Measurements from ENCODE around the gene KIF16B. TPM values are rescaled to one million over a fixed set of nuclear protein-coding genes. Genes with fewer than 3 reads are reported as not detected.

Gene KIF16B
- total RNA-seq, 4 donors from 2014 or later, result 70.5 to 169 (median 80.2) TPM

DNA sequence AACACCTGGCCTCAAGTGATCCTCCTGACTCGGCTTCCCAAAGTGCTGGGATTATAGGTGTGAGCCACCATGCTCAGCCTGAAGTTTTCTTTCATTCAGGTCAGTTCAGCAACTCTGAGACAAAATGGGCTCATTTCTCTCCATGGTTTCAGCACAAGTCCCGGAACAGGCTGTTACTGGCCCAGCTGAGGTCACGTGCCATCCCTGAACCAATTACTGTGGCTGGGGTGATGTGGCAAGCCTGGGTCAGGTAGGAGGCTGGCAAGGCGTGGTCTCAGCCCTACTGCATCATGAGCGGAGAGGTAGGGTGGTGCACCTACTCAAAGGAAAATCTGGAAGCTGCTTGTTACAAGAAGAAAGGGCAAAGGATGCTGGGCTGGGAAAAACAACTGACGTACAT lies 326.4 kb downstream of the KIF16B start:
- Histone ChIP-seq H3K27me3 (no peaks in the 10 kb centered on the region), H3K9me3 (no peaks in the 10 kb centered on the region), H3K4me1 (no peaks in the 10 kb centered on the region), H3K4me3 (no peak overlapping the region), H3K27ac (no peak overlapping the region), H3K36me3 (no peaks in the 10 kb centered on the region)
- DNase-seq, result no peak
- no peak for TF ChIP-seq POLR2A (IDR thresholded peaks at IDR 0.05)
- TF ChIP-seq, protein P1, sequence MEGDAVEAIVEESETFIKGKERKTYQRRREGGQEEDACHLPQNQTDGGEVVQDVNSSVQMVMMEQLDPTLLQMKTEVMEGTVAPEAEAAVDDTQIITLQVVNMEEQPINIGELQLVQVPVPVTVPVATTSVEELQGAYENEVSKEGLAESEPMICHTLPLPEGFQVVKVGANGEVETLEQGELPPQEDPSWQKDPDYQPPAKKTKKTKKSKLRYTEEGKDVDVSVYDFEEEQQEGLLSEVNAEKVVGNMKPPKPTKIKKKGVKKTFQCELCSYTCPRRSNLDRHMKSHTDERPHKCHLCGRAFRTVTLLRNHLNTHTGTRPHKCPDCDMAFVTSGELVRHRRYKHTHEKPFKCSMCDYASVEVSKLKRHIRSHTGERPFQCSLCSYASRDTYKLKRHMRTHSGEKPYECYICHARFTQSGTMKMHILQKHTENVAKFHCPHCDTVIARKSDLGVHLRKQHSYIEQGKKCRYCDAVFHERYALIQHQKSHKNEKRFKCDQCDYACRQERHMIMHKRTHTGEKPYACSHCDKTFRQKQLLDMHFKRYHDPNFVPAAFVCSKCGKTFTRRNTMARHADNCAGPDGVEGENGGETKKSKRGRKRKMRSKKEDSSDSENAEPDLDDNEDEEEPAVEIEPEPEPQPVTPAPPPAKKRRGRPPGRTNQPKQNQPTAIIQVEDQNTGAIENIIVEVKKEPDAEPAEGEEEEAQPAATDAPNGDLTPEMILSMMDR (IDR thresholded peaks at IDR 0.05), result no peak

DNA sequence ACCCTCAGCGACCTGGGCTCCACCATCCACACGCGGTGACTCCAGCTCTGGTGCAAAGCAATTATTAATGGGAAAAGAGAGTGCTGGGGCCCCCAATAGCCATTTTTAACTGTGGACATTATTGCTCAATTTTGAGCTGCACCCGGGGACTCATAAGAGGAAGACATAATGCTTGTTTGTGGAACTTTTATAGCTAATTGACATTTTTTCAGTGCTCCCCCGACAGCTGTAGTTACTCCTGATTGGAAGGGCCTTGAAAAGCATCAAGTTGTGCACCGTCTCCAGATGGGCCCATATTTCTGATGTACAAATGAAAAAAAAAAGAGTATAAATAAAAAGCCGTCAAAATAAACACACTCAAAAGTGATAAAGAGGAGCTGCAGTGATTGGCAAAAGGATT lies 327.0 kb downstream of the KIF16B start:
- H3K4me1 ChIP-seq, result no peaks in the 10 kb centered on the region
- no peak for DNase-seq
- H3K27me3 ChIP-seq, result no peaks in the 10 kb centered on the region
- TF ChIP-seq, protein P1 (IDR thresholded peaks at IDR 0.05), result no peak
- no peak for TF ChIP-seq POLR2A (IDR thresholded peaks at IDR 0.05)
- H3K36me3 ChIP-seq, result no peaks in the 10 kb centered on the region
- no peaks in the 10 kb centered on the region for H3K9me3 ChIP-seq
- H3K27ac ChIP-seq, result no peak overlapping the region
- H3K4me3 ChIP-seq, result no peak overlapping the region

DNA sequence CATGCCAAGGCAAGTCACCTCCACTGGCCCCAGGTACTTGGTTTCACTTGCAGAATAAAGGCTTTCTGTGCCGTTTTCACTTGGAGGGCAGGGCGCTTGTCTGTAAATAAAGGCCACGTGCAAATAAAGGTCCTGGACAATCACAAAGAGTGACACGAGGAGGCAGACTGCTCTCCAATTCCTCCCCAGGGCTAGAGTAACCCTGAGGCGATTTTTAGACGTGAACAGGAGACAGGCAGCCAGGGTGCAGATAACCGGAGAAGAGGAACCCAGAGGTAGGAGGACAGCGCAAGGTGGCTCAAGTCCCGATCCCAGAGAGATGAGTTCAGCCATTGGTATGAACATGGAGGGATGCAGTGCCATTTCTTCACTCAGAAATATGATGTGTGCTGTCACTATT lies 327.4 kb downstream of the KIF16B start:
- Histone ChIP-seq H3K4me3 (no peak overlapping the region), H3K36me3 (no peaks in the 10 kb centered on the region), H3K4me1 (no peaks in the 10 kb centered on the region), H3K9me3 (no peaks in the 10 kb centered on the region), H3K27ac (no peak overlapping the region), H3K27me3 (no peaks in the 10 kb centered on the region)
- TF ChIP-seq POLR2A (IDR thresholded peaks at IDR 0.05), result no peak
- TF ChIP-seq, protein P1 (IDR thresholded peaks at IDR 0.05), result no peak
- no peak for DNase-seq

DNA sequence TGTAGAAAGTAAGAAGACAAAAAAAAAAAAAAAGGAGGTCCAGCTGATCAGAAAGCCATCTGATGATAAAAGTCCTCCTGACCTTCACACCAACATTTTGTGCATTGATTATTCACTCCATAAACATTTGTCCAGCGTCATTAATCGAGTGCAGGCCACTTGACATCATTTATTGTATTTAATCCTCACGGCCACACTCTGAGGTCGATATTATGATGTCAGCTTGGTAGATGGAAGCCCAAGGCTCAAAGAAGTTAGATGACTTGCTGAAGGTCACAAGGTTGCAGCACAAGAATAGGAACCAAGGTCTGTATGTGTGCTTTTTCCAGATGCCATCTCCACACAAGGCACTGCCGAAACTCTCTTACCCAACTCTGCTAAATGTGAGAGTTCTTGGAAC lies 328.4 kb downstream of the KIF16B start:
- Histone ChIP-seq H3K9me3 (peaks cover 0 to 4% (median 0%) of the 10 kb centered on the region in 4 donors), H3K36me3 (no peaks in the 10 kb centered on the region), H3K27me3 (no peaks in the 10 kb centered on the region), H3K27ac (no peak overlapping the region), H3K4me3 (no peak overlapping the region), H3K4me1 (no peaks in the 10 kb centered on the region)
- no peak for TF ChIP-seq POLR2A (IDR thresholded peaks at IDR 0.05)
- TF ChIP-seq, protein P1 (IDR thresholded peaks at IDR 0.05), result no peak
- DNase-seq, result no peak

DNA sequence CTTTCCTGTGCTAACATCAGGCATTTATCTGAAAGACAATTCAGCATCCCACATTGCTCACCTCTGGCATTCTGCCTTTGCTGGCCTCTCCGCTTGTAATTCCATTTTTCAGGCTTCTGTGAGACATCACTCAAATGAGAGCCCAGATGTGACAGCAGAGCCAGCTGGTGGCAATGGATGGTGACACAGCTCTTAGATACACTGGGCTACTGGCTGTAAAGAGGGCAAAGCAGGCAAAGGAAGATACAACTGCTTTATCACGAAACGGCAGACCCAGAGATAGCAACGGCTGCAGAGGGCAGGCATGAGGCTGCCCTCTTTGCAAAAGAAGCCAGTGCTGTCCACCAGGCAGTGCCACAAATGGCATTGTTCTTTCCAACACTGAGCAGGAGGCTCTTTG lies 329.8 kb downstream of the KIF16B start:
- no peak overlapping the region for H3K4me3 ChIP-seq
- no peak overlapping the region for H3K27ac ChIP-seq
- TF ChIP-seq POLR2A (IDR thresholded peaks at IDR 0.05), result no peak
- TF ChIP-seq, protein P1 (IDR thresholded peaks at IDR 0.05), result no peak
- no peak for DNase-seq
- H3K9me3 ChIP-seq, result peaks cover 0 to 5% (median 0%) of the 10 kb centered on the region in 4 donors
- no peaks in the 10 kb centered on the region for H3K4me1 ChIP-seq
- no peaks in the 10 kb centered on the region for H3K27me3 ChIP-seq
- no peaks in the 10 kb centered on the region for H3K36me3 ChIP-seq

DNA sequence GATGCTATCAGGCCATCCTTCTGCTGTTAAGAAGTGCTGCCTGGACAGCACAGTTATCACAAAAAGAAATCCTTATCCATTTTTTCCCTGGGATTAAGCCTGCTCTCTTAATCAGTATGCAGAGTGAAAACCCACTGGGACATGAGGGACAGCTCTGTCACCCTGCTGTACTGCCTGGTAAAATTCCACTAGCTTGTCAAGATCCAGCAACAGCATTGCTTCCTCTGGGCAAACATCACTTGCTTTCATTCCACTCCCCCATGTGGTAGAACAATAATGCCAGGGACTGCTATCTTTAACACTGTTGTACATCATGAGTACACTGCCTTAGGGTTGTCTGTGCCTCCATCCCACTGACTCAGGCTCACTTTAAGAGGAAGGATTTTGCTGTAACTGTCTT lies 331.3 kb downstream of the KIF16B start:
- peaks cover 0 to 5% (median 0%) of the 10 kb centered on the region in 4 donors for H3K9me3 ChIP-seq
- no peak for DNase-seq
- H3K4me3 ChIP-seq, result no peak overlapping the region
- no peaks in the 10 kb centered on the region for H3K27me3 ChIP-seq
- no peaks in the 10 kb centered on the region for H3K4me1 ChIP-seq
- no peaks in the 10 kb centered on the region for H3K36me3 ChIP-seq
- TF ChIP-seq, protein P1 (IDR thresholded peaks at IDR 0.05), result no peak
- no peak for TF ChIP-seq POLR2A (IDR thresholded peaks at IDR 0.05)
- H3K27ac ChIP-seq, result no peak overlapping the region
